Pancreas (tissue), 10 donors: Measurements from ENCODE around the gene SLCO2A1. TPM values are rescaled to one million over a fixed set of nuclear protein-coding genes. Genes with fewer than 3 reads are reported as not detected.

Source experiments
- ATAC-seq, 4 donors: fragments of 200-7000 bp; cut with Tn5 transposase; one replicate each; pipeline versions ENCODE4 v1.8.0 to v1.9.1; 2020; ENCODE audit warnings: mild to moderate bottlenecking in 4 of 4, moderate library complexity in 4 of 4
- DNase-seq, 6 donors: peaks; one replicate each; pipeline ENCODE4 v3.0.0-alpha.2; 2020
- FAIRE-seq: peaks from 2 replicates; lab custom pipeline; 2012; peaks lifted over from hg19 to GRCh38; lab: Jason Lieb, UNC
- H3K27ac ChIP-seq, 4 donors: fragments of 200-600 bp; sonication (generic); 1 replicate in 3 of 4; 2 replicates in 1 of 4; pipeline versions ENCODE4 v1.5.0 to v1.8.0; 2020
- H3K27me3 ChIP-seq, 4 donors: fragments of 200-600 bp; one replicate each; pipeline ENCODE4 v1.8.0; 2021
- H3K36me3 ChIP-seq, 3 donors: fragments of 200-600 bp; sonication (generic) in 1 of 3; one replicate each; pipeline versions ENCODE4 v1.5.0 to v1.8.0; 2020 to 2021
- H3K4me1 ChIP-seq, 3 donors: fragments of 200-600 bp; one replicate each; pipeline ENCODE4 v1.8.0; 2021
- H3K4me3 ChIP-seq, 4 donors: fragments of 200-600 bp; sonication (generic) in 2 of 4; one replicate each; pipeline versions ENCODE4 v1.5.0 to v1.8.0; 2020 to 2021
- H3K9me3 ChIP-seq, 4 donors: fragments of 200-600 bp; one replicate each; pipeline ENCODE4 v1.8.0; 2021
- WGBS, 2 donors: extraction: QIAGEN DNeasy Blood & Tissue Kit; methylation state at CpG; one replicate each; pipeline ENCODE4 v1.1.7; 2013; 5-methylcytosine and 5-hydroxymethylcytosine counted together
- intact Hi-C, 3 donors: fragments of 100-400 bp; cut with DNase I; formaldehyde crosslinking; loops; one replicate each; pipeline versions ENCODE4 v1.11.1 to v1.14.2; 2022
- polyA plus RNA-seq, 2 donors: library from polyadenylated mRNA; stranded (reverse); fragments of 200-250 nt; gene quantifications; one replicate each; pipeline ENCODE4 v1.2.3, GENCODE V29; 2013
- total RNA-seq, 6 donors: library from RNA; stranded (reverse); fragmentation: NEBNext Ultra II Directional in 4 of 6; extraction: Animal tissue kit (Norgen Biotek cat#: 25700) in 4 of 6; gene quantifications; one replicate each; pipeline versions ENCODE4 v1.2.1 to v1.2.4, GENCODE V29; 2021 to 2023
- TF ChIP-seq, protein P1 (sequence below), 4 donors: fragments of 200-600 bp; sonication (generic) in 3 of 4; IDR thresholded peaks; one replicate each; pipeline versions ENCODE4 v1.5.0 to v1.8.0; 2021; ENCODE audit warnings: antibody characterized with exemption in 4 of 4
- donor health status: healthy with polysubstance abuse.
- donor health status: DM: no; HTN: no; CAD: no; lungs with moderate emphysema.
- donor health status: DM: no; HTN: no; CAD: no.
- donor health status: control.
- donor health status: control.
- donor health status: Bipolar disorder and iron deficiency.
- donor health status: DM: yes; HTN: yes; CAD: no.
- donor health status: DM: no; HTN: no; CAD: no.
- donor health status: DM: no; HTN: no; CAD: no.
- donor health status: DM: yes; HTN: yes; CAD: no.

SLCO2A1 gene
- total and polyA plus RNA-seq, 8 donors = 4.6 to 17.5 (median 10.4) TPM

DNA sequence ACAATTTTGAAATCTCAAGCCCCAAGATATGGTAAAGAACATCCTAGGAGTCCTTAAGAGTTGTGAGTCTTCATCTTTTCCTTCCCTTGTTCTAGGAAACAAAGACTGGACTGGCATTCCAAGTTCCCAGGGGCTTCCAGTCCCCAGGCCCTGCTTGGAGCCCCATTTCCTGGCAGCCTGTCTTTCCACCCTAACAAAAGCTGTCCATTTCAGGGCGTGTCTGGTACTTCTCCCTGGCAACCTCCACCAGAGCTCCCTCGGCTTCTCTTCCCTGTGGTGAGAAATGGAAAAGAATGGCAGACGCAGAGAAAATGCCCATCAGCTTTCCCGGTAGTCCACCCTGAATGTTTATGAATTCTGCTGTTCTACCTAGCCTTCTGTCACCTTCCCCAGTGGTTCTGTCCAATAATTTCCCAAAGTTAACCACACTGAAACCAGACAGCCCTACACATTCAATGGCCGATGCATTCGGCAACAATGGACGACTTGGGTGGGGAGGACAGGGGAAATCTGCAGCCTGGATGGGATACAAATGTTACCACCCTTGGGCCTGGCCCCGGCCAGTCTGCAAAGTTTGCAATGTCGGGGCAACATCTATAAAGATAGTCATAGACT lies 140.9 kb downstream of the SLCO2A1 start:
- Histone ChIP-seq H3K27ac (no peak overlapping the region), H3K36me3 (no peaks in the 10 kb centered on the region), H3K4me3 (no peak overlapping the region), H3K27me3 (no peaks in the 10 kb centered on the region), H3K4me1 (peaks cover 0 to 4% (median 0%) of the 10 kb centered on the region in 3 donors), H3K9me3 (no peaks in the 10 kb centered on the region)
- FAIRE-seq (no peak), DNase-seq (no peak), ATAC-seq (no peak)
- TF ChIP-seq, protein P1, sequence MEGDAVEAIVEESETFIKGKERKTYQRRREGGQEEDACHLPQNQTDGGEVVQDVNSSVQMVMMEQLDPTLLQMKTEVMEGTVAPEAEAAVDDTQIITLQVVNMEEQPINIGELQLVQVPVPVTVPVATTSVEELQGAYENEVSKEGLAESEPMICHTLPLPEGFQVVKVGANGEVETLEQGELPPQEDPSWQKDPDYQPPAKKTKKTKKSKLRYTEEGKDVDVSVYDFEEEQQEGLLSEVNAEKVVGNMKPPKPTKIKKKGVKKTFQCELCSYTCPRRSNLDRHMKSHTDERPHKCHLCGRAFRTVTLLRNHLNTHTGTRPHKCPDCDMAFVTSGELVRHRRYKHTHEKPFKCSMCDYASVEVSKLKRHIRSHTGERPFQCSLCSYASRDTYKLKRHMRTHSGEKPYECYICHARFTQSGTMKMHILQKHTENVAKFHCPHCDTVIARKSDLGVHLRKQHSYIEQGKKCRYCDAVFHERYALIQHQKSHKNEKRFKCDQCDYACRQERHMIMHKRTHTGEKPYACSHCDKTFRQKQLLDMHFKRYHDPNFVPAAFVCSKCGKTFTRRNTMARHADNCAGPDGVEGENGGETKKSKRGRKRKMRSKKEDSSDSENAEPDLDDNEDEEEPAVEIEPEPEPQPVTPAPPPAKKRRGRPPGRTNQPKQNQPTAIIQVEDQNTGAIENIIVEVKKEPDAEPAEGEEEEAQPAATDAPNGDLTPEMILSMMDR (IDR thresholded peaks at IDR 0.05) = no peak
- intact Hi-C loops = no loop called here
- WGBS, 2 donors = 90 to 94% methylated on average over 9 of the region's 9 CpGs

GRCh38 chr3:133887803-133888703 lies 141.7 kb downstream of the SLCO2A1 start:
- WGBS, 2 donors = 77 to 82% methylated on average over 8 of the region's 8 CpGs
- no peak for DNase-seq
- no peak for FAIRE-seq
- Histone ChIP-seq H3K27me3 (no peaks in the 10 kb centered on the region), H3K36me3 (no peaks in the 10 kb centered on the region), H3K4me3 (no peak overlapping the region), H3K4me1 (peaks cover 0 to 4% (median 0%) of the 10 kb centered on the region in 3 donors), H3K27ac (no peak overlapping the region), H3K9me3 (no peaks in the 10 kb centered on the region)
- intact Hi-C loops = no loop called here
- no peak for ATAC-seq
- TF ChIP-seq, protein P1 (IDR thresholded peaks at IDR 0.05) = no peak

DNA sequence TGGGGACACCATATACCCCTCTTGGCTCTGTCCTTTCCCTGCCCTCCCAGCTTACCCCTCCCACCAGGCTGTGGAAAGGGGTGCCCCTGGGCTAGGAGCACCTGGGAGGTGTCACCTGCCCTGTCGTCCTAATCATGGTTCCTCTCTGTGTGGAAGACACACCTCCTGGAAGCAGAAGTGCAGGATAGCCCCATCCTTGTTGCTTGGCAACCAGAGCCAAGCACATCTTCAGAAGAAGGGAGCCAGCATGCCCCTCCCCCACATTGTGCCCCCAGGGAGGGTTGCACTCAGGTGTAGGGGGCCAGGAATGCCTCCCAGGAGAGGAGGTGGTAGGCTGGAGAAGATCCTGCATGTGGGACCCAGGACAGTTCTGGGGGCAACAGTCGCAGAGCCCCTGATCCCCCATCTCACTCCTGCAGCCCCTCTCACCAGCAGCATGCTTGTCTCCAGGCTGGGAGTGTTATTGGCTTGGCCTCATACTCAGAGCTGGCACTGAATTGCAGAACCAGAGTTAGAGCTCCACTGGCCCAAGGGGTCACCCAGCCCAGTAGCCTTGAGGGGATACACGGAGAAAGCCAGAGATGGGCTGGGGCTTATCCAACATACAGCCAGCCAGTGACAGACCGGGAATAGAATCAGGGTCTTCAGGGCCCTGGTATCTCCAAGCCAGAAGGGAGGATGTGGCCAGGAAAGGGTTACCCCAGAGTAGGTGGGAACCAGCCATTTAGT lies 142.5 kb downstream of the SLCO2A1 start:
- intact Hi-C loops = no loop called here
- no peaks in the 10 kb centered on the region for H3K27me3 ChIP-seq
- H3K4me3 ChIP-seq = no peak overlapping the region
- TF ChIP-seq, protein P1 (IDR thresholded peaks at IDR 0.05) = no peak
- FAIRE-seq (no peak), ATAC-seq (no peak), DNase-seq (no peak)
- 78% methylated on average over 4 of the region's 4 CpGs for WGBS, 2 donors
- H3K9me3 ChIP-seq = no peaks in the 10 kb centered on the region
- H3K4me1 ChIP-seq = no peaks in the 10 kb centered on the region
- no peaks in the 10 kb centered on the region for H3K36me3 ChIP-seq
- H3K27ac ChIP-seq = no peak overlapping the region

DNA sequence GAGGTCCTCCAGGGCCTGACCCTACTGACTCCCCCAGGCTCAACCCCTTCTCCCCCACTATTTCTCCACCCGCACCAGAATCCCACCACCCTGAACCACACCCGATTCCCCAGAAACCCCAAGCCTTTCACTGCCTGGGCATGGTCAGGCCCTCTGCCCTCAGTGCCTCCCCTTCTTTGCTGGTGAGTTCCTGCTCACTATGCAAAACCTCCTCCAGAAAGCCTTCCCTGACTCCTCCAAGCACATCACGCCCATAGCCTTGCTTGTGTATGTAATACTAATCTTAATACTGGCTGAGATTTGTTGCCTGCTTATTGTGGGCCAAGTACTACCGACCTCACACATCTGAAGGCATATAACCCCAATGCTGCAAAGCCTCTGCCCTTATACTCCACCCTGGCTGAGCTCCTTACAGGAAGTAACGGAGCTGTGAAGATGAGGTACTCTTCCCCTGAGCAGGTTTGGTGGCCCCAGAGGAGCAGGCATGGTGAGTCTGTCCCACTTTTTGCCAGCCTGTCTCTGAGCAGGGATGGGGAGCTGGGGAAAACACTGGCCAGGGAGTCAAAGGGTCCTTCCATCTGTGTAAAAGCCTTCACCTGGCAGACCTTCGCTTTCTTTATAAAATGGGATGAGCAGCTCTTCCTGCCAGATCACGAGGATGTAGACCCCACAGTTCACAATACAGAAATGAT lies 143.5 kb downstream of the SLCO2A1 start:
- DNase-seq = no peak
- intact Hi-C loops = no loop called here
- H3K9me3 ChIP-seq = no peaks in the 10 kb centered on the region
- no peaks in the 10 kb centered on the region for H3K27me3 ChIP-seq
- H3K4me3 ChIP-seq = no peak overlapping the region
- no peaks in the 10 kb centered on the region for H3K4me1 ChIP-seq
- TF ChIP-seq, protein P1 (IDR thresholded peaks at IDR 0.05) = no peak
- ATAC-seq = no peak
- no peaks in the 10 kb centered on the region for H3K36me3 ChIP-seq
- no peak overlapping the region for H3K27ac ChIP-seq
- no peak for FAIRE-seq
- 88 to 89% methylated on average over 7 of the region's 7 CpGs for WGBS, 2 donors
